Neural cell (in vitro differentiated cells): Measurements from ENCODE around the gene DGKB. TPM values are rescaled to one million over a fixed set of nuclear protein-coding genes. Genes with fewer than 3 reads are reported as not detected.

Experiments
- H2AFZ ChIP-seq: fragments of 200-600, 300-800 bp; sonication (generic), shearing (Covaris generic); 2 replicates; pipeline ENCODE4 v1.6.0; 2014; ENCODE audit warnings: low read depth, mild to moderate bottlenecking, antibody characterized with exemption, low read length, moderate library complexity
- H3F3A ChIP-seq: fragments of 200-600 bp; shearing (Covaris generic); 2 replicates; pipeline ENCODE4 v1.6.1; 2016; ENCODE audit warnings: mild to moderate bottlenecking, moderate library complexity, mixed read lengths, antibody characterized with exemption, low read length; ENCODE audit not compliant: insufficient read depth, poor library complexity, severe bottlenecking
- H3K27ac ChIP-seq: fragments of 200-600, 300-800 bp; sonication (generic), shearing (Covaris generic); 2 replicates; pipeline ENCODE4 v1.5.1; 2014; ENCODE audit warnings: mild to moderate bottlenecking, low read length, moderate library complexity
- H3K27me3 ChIP-seq: fragments of 300-800, 200-600 bp; sonication (generic), shearing (Covaris generic); 2 replicates; pipeline ENCODE4 v1.6.0; 2014; ENCODE audit warnings: mild to moderate bottlenecking, low read depth, low read length, moderate library complexity; ENCODE audit not compliant: insufficient read depth
- H3K36me3 ChIP-seq: fragments of 300-800, 200-600 bp; sonication (generic), shearing (Covaris generic); 2 replicates; pipeline ENCODE4 v1.5.1; 2014; ENCODE audit warnings: mild to moderate bottlenecking, antibody characterized with exemption, low read length, moderate library complexity; ENCODE audit not compliant: insufficient read depth
- H3K4me2 ChIP-seq: fragments of 300-800, 200-600 bp; sonication (generic), shearing (Covaris generic); 2 replicates; pipeline ENCODE4 v1.6.0; 2014; ENCODE audit warnings: mild to moderate bottlenecking, low read length
- H3K4me3 ChIP-seq: fragments of 300-800, 200-600 bp; sonication (generic), shearing (Covaris generic); 2 replicates; pipeline ENCODE4 v1.5.1; 2014; ENCODE audit warnings: mild to moderate bottlenecking, low read length, moderate library complexity
- H3K79me2 ChIP-seq: fragments of 200-600 bp; shearing (Covaris generic); replicated peaks from 2 replicates; pipeline ENCODE4 v1.6.0; 2014; ENCODE audit warnings: mild to moderate bottlenecking, low read length, moderate library complexity; ENCODE audit not compliant: insufficient read depth
- H3K9ac ChIP-seq: fragments of 300-800, 200-600 bp; sonication (generic), shearing (Covaris generic); 2 replicates; pipeline ENCODE4 v1.6.1; 2016; ENCODE audit warnings: mild to moderate bottlenecking, low read length, mixed read lengths
- H3K9me2 ChIP-seq: fragments of 200-600 bp; shearing (Covaris generic); 2 replicates; pipeline ENCODE4 v1.6.1; 2016; ENCODE audit warnings: mild to moderate bottlenecking, low read length, mixed read lengths; ENCODE audit not compliant: insufficient read depth
- H3K9me3 ChIP-seq: fragments of 200-600, 300-800 bp; sonication (generic), shearing (Covaris generic); 2 replicates; pipeline ENCODE4 v1.6.1; 2016; ENCODE audit warnings: mild to moderate bottlenecking, mixed run types, low read length, moderate library complexity, mixed read lengths
- H4K20me1 ChIP-seq: fragments of 200-600 bp; shearing (Covaris generic); 2 replicates; pipeline ENCODE4 v1.6.1; 2016; ENCODE audit warnings: mild to moderate bottlenecking, mixed run types; ENCODE audit not compliant: insufficient read depth
- EP300 ChIP-seq: fragments of 450-650 bp; conservative IDR thresholded peaks from 2 replicates; pipeline ENCODE4 v1.6.1; 2014; ENCODE audit warnings: antibody characterized with exemption, mild to moderate bottlenecking, moderate library complexity; ENCODE audit not compliant: poor library complexity, severe bottlenecking
- EZH2 ChIP-seq: fragments of 200-600, 300-800 bp; shearing (Covaris generic), sonication (generic); IDR thresholded peaks from 2 replicates; pipeline ENCODE4 v1.6.1; 2014; ENCODE audit warnings: antibody characterized with exemption, low read length, borderline replicate concordance, mild to moderate bottlenecking; ENCODE audit not compliant: insufficient read depth, poor library complexity, severe bottlenecking
- MXI1 ChIP-seq: fragments of 450-650 bp; conservative IDR thresholded peaks from 2 replicates; pipeline ENCODE4 v1.6.1; 2014; ENCODE audit warnings: antibody characterized with exemption, mild to moderate bottlenecking; ENCODE audit not compliant: poor library complexity, severe bottlenecking
- POLR2AphosphoS5 ChIP-seq: IDR thresholded peaks from 2 replicates; pipeline ENCODE4 v1.6.1; 2012
- RAD21 ChIP-seq: fragments of 450-650 bp; conservative IDR thresholded peaks from 2 replicates; pipeline ENCODE4 v1.6.1; 2014; ENCODE audit warnings: antibody characterized with exemption, mild to moderate bottlenecking, moderate library complexity
- REST ChIP-seq: IDR thresholded peaks from 2 replicates; pipeline ENCODE4 v1.6.1; 2012; ENCODE audit warnings: borderline replicate concordance
- SMC3 ChIP-seq: fragments of 450-650 bp; conservative IDR thresholded peaks from 2 replicates; pipeline ENCODE4 v1.6.1; 2014; ENCODE audit warnings: antibody characterized with exemption, mild to moderate bottlenecking, moderate library complexity; ENCODE audit not compliant: poor library complexity
- TAF1 ChIP-seq: IDR thresholded peaks from 2 replicates; pipeline ENCODE4 v1.6.1; 2012; ENCODE audit warnings: low read depth
- polyA plus RNA-seq: library from polyadenylated mRNA; depleted of rRNA; stranded (reverse); fragments of >200 nt; gene quantifications from 2 replicates; pipeline ENCODE4 v1.2.3, GENCODE V29; 2014
- TF ChIP-seq, protein P1 (sequence below): fragments of 450-650 bp; IDR thresholded peaks from 2 replicates; pipeline ENCODE4 v1.5.1; 2014; ENCODE audit warnings: antibody characterized with exemption, mild to moderate bottlenecking, moderate library complexity; ENCODE audit not compliant: poor library complexity, severe bottlenecking

Gene DGKB
- polyA plus RNA-seq, 1 donor from 2014 or later = 0.20 TPM

GRCh38 chr7:14309432-14309831 lies 593.1 kb downstream of the DGKB start:
- Histone ChIP-seq H3K27ac (no peak overlapping the region), H3K9ac (no peak overlapping the region), H3K9me2 (no peaks in the 10 kb centered on the region), H3F3A (no peaks in the 10 kb centered on the region), H3K27me3 (no peaks in the 10 kb centered on the region), H2AFZ (no peak overlapping the region), H3K9me3 (no peaks in the 10 kb centered on the region), H4K20me1 (no peaks in the 10 kb centered on the region), H3K79me2 (no peaks in the 10 kb centered on the region), H3K4me3 (no peak overlapping the region), H3K36me3 (no peaks in the 10 kb centered on the region), H3K4me2 (no peak overlapping the region)
- no peak for TF ChIP-seq POLR2AphosphoS5
- TF ChIP-seq MXI1 = no peak
- TF ChIP-seq REST = no peak
- no peak for TF ChIP-seq EP300
- no peak for TF ChIP-seq SMC3
- TF ChIP-seq, protein P1, sequence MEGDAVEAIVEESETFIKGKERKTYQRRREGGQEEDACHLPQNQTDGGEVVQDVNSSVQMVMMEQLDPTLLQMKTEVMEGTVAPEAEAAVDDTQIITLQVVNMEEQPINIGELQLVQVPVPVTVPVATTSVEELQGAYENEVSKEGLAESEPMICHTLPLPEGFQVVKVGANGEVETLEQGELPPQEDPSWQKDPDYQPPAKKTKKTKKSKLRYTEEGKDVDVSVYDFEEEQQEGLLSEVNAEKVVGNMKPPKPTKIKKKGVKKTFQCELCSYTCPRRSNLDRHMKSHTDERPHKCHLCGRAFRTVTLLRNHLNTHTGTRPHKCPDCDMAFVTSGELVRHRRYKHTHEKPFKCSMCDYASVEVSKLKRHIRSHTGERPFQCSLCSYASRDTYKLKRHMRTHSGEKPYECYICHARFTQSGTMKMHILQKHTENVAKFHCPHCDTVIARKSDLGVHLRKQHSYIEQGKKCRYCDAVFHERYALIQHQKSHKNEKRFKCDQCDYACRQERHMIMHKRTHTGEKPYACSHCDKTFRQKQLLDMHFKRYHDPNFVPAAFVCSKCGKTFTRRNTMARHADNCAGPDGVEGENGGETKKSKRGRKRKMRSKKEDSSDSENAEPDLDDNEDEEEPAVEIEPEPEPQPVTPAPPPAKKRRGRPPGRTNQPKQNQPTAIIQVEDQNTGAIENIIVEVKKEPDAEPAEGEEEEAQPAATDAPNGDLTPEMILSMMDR = no peak
- TF ChIP-seq EZH2 = no peak
- no peak for TF ChIP-seq TAF1
- TF ChIP-seq RAD21 = no peak

- Histone ChIP-seq H3K9me3 (no peaks in the 10 kb centered on the region), H3K36me3 (no peaks in the 10 kb centered on the region), H3F3A (no peaks in the 10 kb centered on the region), H2AFZ (no peak overlapping the region), H3K9me2 (no peaks in the 10 kb centered on the region), H4K20me1 (no peaks in the 10 kb centered on the region), H3K79me2 (no peaks in the 10 kb centered on the region), H3K27ac (no peak overlapping the region), H3K4me3 (no peak overlapping the region), H3K27me3 (no peaks in the 10 kb centered on the region), H3K4me2 (no peak overlapping the region), H3K9ac (no peak overlapping the region)
- no peak for TF ChIP-seq SMC3
- TF ChIP-seq REST = no peak
Observed at GRCh38 chr7:14305233-14305866, 597.2 kb downstream of the DGKB start.
